GM10266 (cell line): Measurements from ENCODE around the gene PEF1.

Experiments
- DNase-seq: peaks from one replicate; pipeline ENCODE4 v3.0.0; 2012; ENCODE audit errors: extremely low spot score
- TF ChIP-seq, protein P1 (sequence below): IDR thresholded peaks from 2 replicates; pipeline ENCODE4 v1.5.1; 2012; ENCODE audit warnings: mild to moderate bottlenecking, low read depth; ENCODE audit not compliant: control insufficient read depth, insufficient read depth; ENCODE audit errors: missing control alignments

Gene PEF1

DNA sequence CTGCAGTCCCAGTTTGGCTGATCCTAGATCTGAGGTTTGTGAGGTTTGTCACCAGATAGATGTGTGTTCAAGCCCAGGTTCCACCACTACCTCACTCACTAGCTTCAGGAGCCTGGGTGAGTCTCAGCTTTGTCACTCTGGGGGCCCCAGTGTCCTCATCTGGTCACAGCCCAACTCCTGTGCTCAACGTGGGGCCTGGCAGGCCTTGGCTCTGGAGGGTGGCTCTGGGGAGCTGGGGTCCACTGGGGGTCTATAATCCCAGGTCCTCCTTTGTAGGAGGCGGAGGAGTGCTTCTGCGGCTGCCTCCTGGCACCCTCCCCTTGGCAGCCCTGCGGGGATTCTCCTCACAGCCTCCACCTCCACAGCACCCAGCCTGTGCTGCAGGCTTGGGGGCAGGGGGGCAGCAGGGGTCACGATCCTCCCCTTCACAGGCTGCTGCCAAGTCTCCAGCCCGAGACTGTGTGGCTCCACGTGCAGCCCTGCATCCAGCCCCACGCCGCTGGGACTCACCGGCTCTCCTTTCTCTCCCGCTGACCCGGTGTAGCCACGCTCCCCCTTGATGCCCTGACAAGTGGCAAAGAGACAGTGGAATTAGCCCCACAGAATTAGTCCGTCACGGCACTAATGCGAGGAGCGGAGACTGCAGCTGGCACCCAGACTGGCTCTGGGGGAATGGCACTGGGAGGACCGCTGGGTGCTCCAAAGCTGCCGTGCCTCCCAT is 22.5 kb upstream of the PEF1 start:
- DNase-seq: no peak
- TF ChIP-seq, protein P1, sequence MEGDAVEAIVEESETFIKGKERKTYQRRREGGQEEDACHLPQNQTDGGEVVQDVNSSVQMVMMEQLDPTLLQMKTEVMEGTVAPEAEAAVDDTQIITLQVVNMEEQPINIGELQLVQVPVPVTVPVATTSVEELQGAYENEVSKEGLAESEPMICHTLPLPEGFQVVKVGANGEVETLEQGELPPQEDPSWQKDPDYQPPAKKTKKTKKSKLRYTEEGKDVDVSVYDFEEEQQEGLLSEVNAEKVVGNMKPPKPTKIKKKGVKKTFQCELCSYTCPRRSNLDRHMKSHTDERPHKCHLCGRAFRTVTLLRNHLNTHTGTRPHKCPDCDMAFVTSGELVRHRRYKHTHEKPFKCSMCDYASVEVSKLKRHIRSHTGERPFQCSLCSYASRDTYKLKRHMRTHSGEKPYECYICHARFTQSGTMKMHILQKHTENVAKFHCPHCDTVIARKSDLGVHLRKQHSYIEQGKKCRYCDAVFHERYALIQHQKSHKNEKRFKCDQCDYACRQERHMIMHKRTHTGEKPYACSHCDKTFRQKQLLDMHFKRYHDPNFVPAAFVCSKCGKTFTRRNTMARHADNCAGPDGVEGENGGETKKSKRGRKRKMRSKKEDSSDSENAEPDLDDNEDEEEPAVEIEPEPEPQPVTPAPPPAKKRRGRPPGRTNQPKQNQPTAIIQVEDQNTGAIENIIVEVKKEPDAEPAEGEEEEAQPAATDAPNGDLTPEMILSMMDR: no peak

GRCh38 chr1:31666263-31666963 is 21.7 kb upstream of the PEF1 start:
- TF ChIP-seq, protein P1: no peak

DNA sequence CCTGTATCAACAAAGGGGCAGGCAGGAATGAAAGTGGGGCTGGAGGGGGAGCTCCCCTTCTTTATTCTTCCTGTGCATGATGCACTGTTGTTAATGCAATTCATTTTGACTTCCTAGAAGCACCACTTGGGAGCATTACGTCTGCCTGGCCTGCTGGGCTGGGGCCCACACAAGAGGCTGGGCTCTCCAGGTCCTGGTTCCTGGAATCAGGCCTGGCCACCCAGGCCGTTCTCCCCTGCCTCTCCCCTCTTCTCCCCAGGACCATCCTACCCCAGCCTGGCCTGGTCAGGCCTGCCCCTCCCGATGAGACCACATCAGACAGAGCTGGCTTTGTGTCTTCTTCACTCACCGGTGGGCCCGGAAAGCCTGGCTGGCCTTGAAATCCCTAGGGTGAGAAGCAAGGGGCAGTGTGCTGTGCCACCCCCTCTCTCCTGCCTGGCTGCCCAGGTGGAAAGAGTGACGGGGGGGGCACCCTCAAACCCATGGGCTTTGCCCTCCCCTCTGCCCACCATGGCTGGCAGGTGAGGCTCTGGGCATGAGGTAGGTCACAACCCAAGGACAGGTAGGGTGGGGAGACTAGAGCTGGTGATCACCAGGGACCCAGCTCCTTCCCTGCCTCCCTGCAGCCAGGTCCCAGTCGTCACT is 20.7 kb upstream of the PEF1 start:
- no peak for DNase-seq
- TF ChIP-seq, protein P1: no peak

More at GRCh38 chr1:31666263-31666963, 21.7 kb upstream of the PEF1 start:
- no peak for DNase-seq

GRCh38 chr1:31664528-31664927 is 19.9 kb upstream of the PEF1 start:
- DNase-seq: no peak
- TF ChIP-seq, protein P1: no peak

DNA sequence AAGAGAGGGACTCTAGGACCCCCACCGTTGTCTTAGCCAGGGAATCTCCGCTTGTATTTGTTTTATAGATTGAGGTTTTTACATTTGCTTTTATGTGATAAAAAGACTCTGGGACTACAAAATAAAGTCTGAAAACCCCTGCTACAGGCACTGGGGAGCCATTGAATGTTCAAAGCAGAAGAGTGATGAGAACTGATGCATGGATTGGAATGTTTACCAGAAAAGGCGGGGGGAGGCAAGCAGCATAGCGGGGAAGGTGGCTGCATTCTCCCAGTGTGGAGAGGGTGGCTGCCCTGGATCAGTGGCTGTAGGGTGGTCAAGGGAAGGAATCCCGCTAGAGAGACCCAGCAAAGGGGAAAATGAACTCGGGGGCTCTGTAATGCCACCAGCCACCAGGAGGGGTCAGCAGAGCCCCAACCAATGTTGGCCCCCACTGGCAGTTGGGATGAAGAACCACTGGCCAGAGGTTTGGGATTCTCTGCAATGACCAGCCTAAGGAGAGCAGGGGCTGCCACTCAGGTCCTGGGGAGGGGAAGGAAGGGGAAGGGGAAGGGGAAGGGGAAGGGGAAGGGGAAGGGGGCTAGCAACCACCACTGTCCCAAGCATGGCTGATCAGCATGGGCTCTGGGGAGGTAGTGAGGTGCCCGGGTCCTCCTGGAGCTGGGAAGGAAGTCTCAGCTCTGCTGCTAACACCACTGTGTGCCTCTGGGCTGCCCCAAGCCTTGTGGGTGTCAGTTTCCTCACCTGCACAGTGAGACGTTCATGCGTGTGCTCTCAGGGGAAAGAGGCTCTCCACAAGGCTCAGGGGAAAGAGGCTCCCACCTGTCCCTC is 19.2 kb upstream of the PEF1 start:
- DNase-seq: peak; percentile 78
- TF ChIP-seq, protein P1: peak; percentile 93

- TF ChIP-seq, protein P1: no peak
- no peak for DNase-seq
Measured at GRCh38 chr1:31662463-31662862, 17.8 kb upstream of the PEF1 start.
